Esophagus (tissue), 2 donors: Measurements from ENCODE around the gene SLC38A2. TPM values are rescaled to one million over a fixed set of nuclear protein-coding genes. Genes with fewer than 3 reads are reported as not detected.

Source experiments
- polyA plus RNA-seq, 2 donors: library from polyadenylated mRNA; stranded (reverse); fragments of 200-250 nt; gene quantifications; one replicate each; pipeline ENCODE4 v1.2.3, GENCODE V29; 2013
- donor health status: healthy with polysubstance abuse.
- donor health status: Bipolar disorder and iron deficiency.

SLC38A2 gene
- polyA plus RNA-seq, 2 donors: 80.2 to 82.8 TPM

Other genes with a start within 250 kb of the SLC38A2 start
- gene SLC38A1, start 103.7 kb downstream of the SLC38A2 start, polyA plus RNA-seq: 10 to 100 TPM; 14.4 to 16.9 TPM